Stimulated activated CD4-positive, alpha-beta T cell treated with anti-CD3 and anti-CD28 coated beads, TNF-alpha, amount 100 ng/mL, for 1 hour (primary cell): Measurements from ENCODE around the gene SNX18.
"Not testable (repeated sequence)": the region's sequence is repeated elsewhere in the genome, so short reads cannot be mapped to it uniquely, and the experiment has no call there.

Source experiments
- DNase-seq, 3 donors: peaks; one replicate each; pipeline ENCODE4 v3.0.0-alpha.2; 2020; ENCODE audit warnings: low read depth in 3 of 3, low spot score in 1 of 3

SNX18 gene

DNA sequence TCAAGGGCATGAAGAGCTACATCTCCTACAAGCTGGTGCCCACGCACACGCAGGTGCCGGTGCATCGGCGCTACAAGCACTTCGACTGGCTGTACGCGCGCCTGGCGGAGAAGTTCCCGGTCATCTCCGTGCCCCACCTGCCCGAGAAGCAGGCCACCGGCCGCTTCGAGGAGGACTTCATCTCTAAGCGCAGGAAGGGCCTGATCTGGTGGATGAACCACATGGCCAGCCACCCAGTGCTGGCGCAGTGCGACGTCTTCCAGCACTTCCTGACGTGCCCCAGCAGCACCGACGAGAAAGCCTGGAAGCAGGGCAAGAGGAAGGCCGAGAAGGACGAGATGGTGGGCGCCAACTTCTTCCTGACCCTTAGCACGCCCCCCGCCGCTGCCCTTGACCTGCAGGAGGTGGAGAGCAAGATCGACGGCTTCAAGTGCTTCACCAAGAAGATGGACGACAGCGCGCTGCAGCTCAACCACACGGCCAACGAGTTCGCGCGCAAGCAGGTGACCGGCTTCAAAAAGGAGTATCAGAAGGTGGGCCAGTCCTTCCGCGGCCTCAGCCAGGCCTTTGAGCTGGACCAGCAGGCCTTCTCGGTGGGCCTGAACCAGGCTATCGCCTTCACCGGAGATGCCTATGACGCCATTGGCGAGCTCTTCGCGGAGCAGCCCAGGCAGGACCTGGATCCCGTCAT lies 1.4 kb downstream of the SNX18 start:
- no peak for DNase-seq

DNA sequence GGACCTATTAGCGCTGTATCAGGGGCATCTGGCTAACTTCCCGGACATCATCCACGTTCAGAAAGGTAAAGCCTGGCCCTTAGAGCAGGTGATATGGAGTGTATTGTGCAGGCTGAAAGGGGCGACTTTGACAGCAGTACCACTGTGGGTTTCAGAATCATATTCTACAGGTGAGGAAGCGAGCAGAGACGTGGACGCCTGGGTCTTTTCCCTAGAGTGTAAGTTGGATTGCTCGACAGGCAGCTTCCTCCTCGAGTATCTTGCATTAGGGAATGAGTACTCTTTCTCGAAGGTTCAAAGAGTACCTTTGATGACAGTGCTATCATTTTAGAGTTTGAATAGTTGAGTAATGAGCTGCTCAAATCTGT lies 1.9 kb downstream of the SNX18 start:
- DNase-seq = no peak

DNA sequence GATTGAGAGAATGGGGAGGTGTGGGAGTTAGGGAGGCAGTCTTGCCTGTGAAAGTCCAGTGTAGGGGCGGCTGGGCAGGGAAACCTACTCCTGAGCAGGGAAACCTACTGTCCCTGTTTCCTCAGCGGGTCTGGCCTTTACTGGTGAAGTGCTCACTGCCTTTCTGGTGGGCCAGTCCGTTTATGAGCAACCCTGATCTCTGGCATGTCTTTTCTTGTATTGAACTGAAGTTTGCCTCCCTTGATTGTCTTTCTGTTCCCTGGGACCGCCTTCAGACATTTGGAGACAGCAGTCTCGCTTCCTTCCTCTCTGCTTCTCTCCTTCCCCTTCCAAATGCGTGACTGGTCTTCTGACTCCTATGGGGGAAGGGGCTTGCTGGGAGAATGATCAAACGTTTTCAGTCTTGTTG lies 2.9 kb downstream of the SNX18 start:
- DNase-seq = no peak

DNA sequence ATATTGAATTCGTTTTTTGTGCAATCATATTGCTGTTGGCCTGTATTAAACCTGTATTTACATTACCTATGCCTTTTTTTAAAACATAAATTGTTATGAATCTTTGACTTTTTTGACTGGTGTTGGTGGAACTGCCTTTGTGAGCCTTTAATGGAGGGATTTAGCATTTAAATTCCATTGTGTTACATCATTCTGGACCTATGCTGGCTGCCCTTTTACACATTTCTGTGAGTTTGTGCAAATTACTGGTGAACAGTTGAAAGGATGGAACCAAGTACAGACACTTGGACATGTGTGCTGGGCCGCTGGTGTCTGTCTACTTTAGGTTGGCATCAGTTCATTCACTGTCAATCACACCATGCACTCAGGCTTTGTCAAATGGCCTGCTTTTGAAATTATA lies 3.4 kb downstream of the SNX18 start:
- no peak for DNase-seq

DNA sequence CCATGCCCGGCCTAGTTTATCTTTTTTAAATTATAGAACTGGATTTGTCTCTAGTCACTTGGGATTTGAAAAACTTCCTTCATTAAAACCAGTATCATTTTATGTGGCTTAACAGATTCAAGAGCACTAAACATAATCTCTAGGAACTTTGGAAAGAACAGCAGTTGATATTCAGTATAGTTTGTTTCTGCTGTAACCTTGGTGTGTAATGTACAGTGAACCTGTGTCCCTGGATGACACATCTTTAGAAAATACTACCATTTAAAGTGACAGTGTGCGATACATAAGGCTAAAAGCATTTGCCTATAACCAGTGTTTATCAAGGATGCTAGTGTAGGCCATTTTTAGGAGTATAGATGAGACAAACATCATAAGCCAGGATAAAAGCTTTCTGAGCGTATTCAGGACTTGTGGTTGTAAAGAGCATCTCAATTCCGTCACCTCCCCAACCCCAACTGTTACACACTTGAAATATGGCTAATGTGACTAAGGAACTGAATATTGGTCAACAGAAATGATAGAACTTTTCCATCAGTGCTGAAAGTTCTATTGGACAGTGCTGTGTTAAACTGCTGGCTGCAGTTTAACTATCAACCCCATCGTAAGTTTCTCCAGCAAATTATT lies 4.4 kb downstream of the SNX18 start:
- no peak for DNase-seq

DNA sequence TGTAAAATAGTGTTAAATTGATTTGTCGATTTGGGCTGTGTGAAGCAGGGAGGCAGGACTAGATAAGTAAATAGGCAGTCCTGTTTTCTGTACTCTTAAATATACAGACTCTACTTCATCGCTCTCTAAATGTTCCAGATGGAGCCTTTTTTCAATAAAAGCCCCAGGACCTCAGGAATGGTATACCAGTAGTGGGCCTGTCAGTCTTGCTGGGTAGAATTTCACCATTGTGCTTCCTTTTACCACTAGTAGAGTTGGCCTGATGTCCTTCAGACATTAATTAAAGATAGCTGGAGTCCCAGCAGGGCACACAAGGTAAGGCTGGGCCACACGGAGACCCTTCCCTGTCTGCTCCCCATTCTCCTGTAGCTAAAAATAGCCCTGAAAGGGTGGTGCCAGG lies 6.0 kb downstream of the SNX18 start:
- no peak for DNase-seq

DNA sequence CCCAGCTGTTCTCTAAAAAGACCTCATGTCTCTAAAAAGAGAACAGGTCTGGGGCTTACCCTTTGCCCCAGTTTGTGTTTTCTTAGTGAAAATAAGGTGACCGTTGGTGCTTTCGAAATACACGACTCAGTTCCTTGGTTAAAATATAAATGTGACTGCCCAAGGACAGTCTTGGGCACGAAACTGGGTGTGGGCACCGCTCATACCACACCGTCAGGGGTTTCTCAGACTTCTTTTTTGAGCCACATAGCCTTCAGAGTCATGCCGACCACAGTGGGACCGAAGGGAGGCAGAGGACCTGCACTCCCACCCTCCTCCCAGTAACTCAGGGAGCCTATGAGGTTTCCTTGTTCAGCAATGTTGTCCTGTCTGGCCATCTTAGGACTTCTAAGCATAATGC lies 6.5 kb downstream of the SNX18 start:
- no peak for DNase-seq

DNA sequence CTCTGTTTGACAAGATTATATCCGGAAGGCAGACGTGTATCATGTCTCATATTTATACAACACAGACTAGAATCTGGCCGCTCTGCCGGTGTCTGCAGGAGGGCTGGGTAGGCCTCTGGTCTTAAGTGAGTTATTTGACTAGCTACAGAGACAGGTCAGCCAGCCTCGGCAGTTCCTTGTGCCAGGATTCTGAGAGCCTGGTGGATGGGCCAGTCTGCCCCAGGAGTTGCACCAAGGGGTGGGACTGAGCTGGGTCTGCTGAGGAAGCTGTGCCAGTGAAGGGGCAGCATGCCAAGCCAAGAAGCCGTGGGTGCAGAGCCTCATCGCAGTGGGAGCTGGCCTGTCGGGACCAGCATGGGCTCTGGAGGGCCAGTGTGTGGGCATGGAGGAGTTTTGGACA lies 7.1 kb downstream of the SNX18 start:
- no peak for DNase-seq

DNA sequence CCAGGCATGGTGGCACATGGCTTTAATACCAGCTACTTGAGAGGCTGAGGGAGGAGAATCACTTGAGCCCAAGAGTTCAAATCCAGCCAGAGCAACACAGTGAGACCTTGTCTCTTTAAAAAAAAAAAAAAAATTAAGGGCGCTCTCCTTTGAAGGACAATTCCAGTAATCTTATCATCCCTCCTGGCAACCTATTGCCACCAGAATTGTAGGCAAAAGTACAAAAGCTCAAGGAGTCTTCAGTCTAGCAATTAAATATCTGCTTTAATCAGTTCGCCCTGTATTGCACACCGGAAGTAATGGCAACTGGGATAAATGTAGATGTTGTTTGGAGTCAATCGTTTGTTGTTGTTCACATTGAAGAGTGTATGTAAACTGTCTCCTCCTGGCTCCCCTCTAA lies 7.7 kb downstream of the SNX18 start:
- DNase-seq = no peak

DNA sequence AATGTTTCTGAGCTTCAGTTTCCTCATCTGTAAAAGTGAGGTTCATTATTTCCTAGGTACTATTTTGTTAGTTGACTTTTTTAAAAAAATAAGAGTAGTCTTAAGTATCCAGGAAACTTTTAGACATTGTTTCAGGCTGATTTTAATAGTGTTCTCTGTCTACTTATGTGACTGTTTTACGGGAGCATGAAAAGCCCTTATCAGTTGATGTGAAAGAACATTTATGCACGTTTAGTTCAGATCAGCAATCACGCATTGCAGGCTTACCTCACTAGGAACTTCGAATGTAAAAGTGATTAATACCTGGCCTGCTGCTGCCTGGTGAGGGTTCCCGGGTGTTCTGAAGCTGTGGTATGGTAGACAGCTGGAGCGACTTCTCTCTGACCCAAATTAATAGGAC lies 8.1 kb downstream of the SNX18 start:
- no peak for DNase-seq

DNA sequence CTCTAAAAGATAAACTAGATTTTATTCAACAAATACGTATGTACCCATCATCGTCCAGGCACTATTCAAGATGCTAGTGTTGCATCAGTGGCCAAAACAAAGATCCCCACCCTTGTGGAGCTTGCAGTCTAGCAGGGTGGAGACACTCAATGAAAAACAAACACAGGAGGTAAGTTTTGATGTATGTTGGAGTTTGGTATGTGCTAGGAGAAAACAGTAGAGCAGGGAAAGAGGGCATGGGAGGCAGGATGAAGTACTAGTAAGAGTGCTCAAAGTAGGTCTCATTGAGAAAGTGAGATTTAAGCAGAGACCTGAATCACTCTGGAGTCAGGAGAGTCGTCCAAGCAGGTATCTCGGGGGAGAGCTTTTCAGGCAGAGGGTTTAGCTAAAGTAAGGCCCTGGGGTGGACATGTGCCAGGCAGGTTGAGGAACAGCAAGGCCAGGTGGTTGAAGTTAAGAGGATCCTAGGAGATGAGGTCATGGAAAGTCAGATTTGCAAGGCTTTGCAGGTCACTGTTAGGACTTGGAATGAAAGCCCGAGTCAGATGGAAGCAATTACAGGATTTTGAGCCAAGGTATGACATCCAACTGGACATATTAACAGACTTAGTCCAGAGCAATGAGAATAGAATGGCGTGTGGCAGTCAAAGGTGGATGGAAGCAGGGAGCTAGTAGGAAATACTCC lies 9.2 kb downstream of the SNX18 start:
- no peak for DNase-seq

DNA sequence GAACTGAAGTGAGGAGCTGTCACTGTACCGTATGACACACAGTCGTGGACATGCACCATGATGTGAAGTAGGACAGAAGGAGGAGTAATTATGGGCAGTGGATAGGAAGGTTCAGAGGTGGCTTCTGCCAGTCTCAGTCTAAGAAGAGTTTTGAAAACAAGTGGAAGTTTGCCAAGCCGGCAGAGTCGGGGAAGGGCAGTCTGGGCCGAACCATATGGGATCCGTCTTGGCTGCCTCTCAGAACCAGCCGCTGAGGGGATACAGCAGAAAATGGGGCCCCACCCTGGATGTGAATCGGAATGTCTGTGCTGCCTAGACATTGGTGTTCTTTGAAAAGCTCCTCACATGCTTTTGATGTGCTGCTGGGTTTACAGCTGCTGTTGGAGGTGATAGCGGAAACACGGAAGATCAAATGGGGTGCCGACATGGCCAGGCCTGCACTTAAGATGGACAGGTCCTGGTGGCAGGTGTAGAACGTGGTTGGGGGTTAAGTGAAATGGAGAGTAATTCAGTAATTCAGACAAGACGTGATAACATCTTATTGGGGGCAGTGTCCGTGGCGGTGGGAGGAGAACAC lies 11.2 kb downstream of the SNX18 start:
- DNase-seq = no peak

DNA sequence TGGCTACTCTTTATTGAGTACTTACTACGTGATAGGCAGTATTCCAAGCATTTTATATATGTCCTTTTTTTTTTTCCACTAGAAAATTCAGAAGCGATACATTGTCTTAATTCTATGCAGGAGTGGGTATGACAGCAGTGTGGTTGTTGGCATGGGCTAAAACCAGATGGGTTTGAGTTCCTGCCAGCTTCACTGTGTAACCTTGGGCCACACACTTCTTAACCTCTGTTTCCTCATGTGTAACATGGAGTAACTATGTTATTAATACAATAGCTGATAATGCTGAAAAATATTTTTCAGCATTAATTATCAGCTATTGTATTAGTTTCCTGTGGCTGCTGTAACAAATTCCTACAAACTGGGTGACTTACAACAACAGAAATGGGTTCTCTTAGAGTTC lies 12.0 kb downstream of the SNX18 start:
- no peak for DNase-seq

DNA sequence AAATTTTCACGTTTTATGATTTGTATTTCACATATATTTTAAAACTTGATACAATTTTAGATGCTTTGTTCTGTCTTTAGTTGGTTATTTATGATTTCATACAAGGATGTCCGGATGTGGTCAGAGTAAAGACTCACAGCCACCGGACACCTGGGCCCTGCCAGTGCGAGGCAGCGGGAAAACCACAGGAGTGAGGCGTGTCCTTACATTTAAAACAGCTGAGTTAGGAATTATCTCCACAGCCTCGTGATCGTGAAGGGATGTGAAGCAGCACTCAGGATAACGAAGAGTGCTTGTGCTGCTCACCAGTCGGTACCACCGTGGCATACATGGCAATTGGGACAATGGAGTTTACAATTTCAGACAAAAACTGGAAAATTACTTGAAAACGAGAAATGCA lies 14.0 kb downstream of the SNX18 start:
- DNase-seq = no peak

DNA sequence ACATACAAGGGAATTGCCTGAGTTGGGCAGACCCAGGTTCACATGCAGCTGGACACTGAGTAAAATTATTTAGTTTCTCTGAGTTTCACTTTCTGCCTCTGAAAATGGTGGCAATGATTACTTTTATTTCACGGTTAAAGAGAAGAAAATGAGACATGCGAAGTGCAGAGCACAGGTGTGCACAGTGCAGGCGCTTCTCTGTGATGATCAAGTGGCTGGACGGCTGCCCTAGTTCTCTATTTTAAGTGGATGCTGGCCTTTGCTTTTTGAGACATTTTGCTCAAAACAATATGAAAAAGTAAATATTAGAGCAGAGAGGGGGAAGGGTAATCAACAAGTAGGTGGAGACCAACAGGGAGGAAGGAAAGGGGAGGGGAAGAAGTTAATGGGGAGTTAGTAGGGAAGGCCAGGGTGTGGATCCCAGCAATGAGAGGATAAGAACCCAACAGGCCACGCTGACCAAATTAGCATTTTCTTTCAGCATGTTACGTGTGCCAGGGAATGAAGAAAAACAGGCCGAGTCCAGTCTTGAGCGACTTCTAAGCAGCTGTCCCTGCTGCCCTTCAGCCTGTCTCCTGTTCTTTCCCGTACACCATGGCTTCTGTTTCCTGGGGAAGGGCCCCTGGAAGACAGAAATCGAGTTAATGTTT lies 16.1 kb downstream of the SNX18 start:
- DNase-seq = no peak

DNA sequence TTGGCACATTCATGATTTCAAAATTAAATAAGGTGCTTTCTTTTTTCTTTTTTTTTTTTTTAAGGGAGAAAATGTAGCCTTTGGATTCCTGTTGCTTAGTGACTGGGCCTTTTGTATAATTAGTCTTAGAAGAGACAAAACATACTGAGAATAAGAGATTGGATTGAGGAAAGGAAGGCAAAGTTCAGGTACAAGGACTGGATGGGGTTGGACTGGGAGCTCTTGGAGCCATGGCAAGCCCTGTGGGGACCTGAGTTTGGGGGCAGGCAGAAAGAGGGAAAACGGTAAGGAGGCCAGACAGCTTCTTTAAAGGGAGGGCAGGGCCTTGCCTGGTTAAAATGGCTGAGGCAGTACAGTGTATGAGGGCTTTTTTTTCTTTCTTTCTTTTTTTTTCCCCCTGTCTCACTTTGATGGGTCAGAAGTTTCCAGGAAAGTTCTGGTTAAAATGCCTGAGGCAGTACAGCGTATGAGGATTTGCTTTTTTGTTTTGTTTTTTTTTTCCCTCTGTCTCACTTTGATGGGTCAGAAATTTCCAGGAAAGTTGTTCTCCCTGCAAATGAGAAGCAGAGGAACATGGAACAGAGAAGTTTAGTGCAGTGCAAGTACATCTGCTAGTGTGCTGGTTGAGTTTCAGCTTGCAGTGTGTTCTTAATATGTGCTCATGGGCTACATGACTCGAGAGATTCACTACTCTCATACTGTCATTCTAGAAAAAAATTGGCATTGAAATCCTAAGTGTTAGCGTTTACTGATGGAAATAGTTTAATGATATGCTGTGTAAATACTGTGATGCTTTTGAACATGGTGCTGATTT lies 16.8 kb downstream of the SNX18 start:
- DNase-seq = no peak

DNA sequence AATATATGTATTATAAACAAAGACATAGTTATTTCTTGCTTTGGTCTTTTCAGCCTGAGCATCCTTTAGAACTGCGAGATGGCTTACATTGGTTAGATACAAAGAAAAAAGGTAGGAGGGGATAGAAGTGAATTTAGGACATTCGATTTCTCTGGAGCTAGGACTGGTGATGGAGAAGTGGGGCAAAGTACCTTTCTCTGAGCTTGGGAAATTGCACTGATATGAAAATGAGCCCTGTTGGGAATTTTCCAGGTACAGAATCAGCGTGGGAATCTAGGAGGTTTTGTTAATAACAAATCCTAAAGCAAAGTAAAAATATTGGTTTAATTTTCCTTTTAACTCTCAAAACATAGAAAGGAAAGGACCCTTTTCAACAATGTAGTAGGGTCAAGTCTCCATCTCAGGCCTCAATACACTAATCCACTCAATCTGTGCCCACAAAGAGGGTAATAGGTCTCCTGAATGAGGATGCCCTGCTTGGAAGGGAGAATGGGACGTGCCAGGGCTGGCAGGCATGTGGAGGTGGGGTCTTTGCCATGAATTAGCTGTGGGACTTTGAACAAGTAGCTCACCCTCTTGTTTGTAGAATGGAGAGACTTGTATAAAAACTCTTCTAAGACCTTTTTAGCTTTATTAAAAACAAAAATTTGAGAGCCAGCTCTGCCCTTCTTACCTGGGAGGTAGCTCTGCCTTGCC lies 17.7 kb downstream of the SNX18 start:
- DNase-seq = no peak

DNA sequence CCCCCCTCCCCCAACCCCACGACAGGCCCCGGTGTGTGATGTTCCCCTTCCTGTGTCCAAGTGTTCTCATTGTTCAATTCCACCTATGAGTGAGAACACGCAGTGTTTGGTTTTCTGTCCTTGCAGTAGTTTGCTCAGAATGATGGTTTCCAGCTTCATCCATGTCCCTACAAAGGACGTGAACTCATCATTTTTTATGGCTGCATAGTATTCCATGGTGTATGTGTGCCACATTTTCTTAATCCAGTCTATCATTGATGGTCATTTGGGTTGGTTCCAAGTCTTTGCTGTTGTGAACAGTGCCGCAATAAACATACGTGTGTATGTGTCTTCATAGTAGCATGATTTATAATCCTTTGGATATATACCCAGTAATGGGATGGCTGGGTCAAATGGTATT lies 18.8 kb downstream of the SNX18 start:
- not testable (repeated sequence) for DNase-seq

DNA sequence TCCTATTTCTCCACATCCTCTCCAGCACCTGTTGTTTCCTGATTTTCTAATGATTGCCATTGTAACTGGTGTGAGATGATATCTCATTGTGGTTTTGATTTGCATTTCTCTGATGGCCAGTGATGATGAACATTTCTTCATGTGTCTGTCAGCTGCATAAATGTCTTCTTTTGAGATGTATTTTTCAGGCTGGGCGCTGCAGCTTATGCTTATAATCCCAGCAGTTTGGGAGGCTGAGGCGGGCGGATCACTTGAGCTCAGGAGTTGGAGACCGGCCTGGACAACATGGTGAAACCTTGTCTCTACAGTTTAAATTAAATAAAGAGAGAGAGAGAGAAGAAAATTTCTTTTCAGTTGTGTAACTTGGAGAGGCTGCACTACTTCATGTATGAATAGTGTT lies 19.3 kb downstream of the SNX18 start:
- DNase-seq = not testable (repeated sequence)

DNA sequence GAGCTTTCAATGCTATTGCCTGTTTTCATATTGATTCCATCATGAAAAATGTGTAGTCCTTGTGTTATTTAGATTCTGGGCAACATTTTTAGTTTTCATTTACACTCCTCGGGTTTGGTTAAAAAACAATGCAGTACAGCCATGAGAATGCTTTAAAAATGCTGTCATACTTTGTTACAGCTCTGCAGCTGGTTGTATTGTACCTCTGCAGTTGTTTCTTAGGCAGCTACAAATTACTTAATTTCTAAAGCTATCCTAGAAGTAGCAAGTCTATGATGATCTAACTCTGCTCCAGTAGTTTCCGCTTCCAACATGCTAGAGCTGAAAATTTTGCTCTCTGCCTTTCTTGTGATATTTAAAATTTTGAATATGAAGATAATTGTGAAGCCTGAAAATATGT lies 20.2 kb downstream of the SNX18 start:
- no peak for DNase-seq
